KMS-11 (cell line): ENCODE measurements around the gene TSPAN9.

ENCODE experiments used
- H2AFZ ChIP-seq: fragments of 200-600 bp; sonication (generic); 2 replicates; pipeline ENCODE4 v1.6.1; 2016; ENCODE audit warnings: antibody characterized with exemption, mixed run types, low read depth
- H3K27ac ChIP-seq: fragments of 200-600 bp; sonication (generic); 2 replicates; pipeline ENCODE4 v1.6.1; 2016; ENCODE audit warnings: mild to moderate bottlenecking, mixed run types
- H3K27me3 ChIP-seq: fragments of 200-600 bp; sonication (generic); 2 replicates; pipeline ENCODE4 v1.6.1; 2017; ENCODE audit warnings: mild to moderate bottlenecking, low read depth, mixed run types, moderate library complexity; ENCODE audit not compliant: insufficient read depth
- H3K36me3 ChIP-seq: fragments of 200-600 bp; sonication (generic); 2 replicates; pipeline ENCODE4 v1.6.1; 2017; ENCODE audit warnings: mild to moderate bottlenecking, mixed run types; ENCODE audit not compliant: insufficient read depth
- H3K4me1 ChIP-seq: fragments of 200-600 bp; sonication (generic); 2 replicates; pipeline ENCODE4 v1.6.1; 2016; ENCODE audit warnings: mild to moderate bottlenecking, low read depth, mixed run types; ENCODE audit not compliant: poor library complexity, severe bottlenecking
- H3K4me2 ChIP-seq: fragments of 200-600 bp; sonication (generic); 2 replicates; pipeline ENCODE4 v1.7.0; 2016; ENCODE audit warnings: mild to moderate bottlenecking, mixed run types
- H3K4me3 ChIP-seq: fragments of 200-600 bp; sonication (generic); IDR thresholded peaks from 2 replicates; pipeline ENCODE4 v1.6.1; 2017; ENCODE audit warnings: low read depth, low read length, mixed read lengths; ENCODE audit not compliant: insufficient read depth
- H3K79me2 ChIP-seq: fragments of 200-600 bp; sonication (generic); 2 replicates; pipeline ENCODE4 v1.6.1; 2016; ENCODE audit warnings: low read depth, mixed run types; ENCODE audit not compliant: insufficient read depth
- H3K9ac ChIP-seq: fragments of 200-600 bp; sonication (generic); 2 replicates; pipeline ENCODE4 v1.6.1; 2016; ENCODE audit warnings: mild to moderate bottlenecking, mixed run types
- H4K20me1 ChIP-seq: fragments of 200-600 bp; sonication (generic); 2 replicates; pipeline ENCODE4 v1.6.1; 2016; ENCODE audit warnings: mild to moderate bottlenecking, mixed run types; ENCODE audit not compliant: insufficient read depth
- CTCF ChIP-seq: fragments of 200-600 bp; sonication (generic); conservative IDR thresholded peaks from 2 replicates; pipeline ENCODE4 v1.6.1; 2017; ENCODE audit warnings: low read depth, mild to moderate bottlenecking, antibody characterized with exemption, low read length, moderate library complexity, mixed read lengths

The TSPAN9 gene

GRCh38 chr12:3308063-3308462 is 230.9 kb downstream of the TSPAN9 start:
- no peak overlapping the region for H3K9ac ChIP-seq
- H4K20me1 ChIP-seq: no peaks in the 10 kb centered on the region
- no peak overlapping the region for H3K27ac ChIP-seq
- no peak overlapping the region for H3K4me3 ChIP-seq
- no peaks in the 10 kb centered on the region for H3K4me1 ChIP-seq
- TF ChIP-seq CTCF: no peak
- H3K27me3 ChIP-seq: peaks cover 46% of the 10 kb centered on the region; the same call in 1 of the 2 replicates
- no peaks in the 10 kb centered on the region for H3K36me3 ChIP-seq
- no peaks in the 10 kb centered on the region for H3K79me2 ChIP-seq
- H2AFZ ChIP-seq: no peak overlapping the region
- no peak overlapping the region for H3K4me2 ChIP-seq

- H3K4me2 ChIP-seq: no peak overlapping the region
- H3K4me3 ChIP-seq: no peak overlapping the region
- H3K36me3 ChIP-seq: no peaks in the 10 kb centered on the region
- no peaks in the 10 kb centered on the region for H3K79me2 ChIP-seq
- H3K27me3 ChIP-seq: peaks cover 46% of the 10 kb centered on the region; the same call in 1 of the 2 replicates
- H3K27ac ChIP-seq: no peak overlapping the region
- no peaks in the 10 kb centered on the region for H4K20me1 ChIP-seq
- H3K9ac ChIP-seq: no peak overlapping the region
- no peaks in the 10 kb centered on the region for H3K4me1 ChIP-seq
- no peak for TF ChIP-seq CTCF
- H2AFZ ChIP-seq: no peak overlapping the region
Observed at GRCh38 chr12:3308609-3309008, 231.4 kb downstream of the TSPAN9 start.

- no peak for TF ChIP-seq CTCF
- no peak overlapping the region for H3K4me3 ChIP-seq
- no peak overlapping the region for H3K9ac ChIP-seq
- H3K79me2 ChIP-seq: no peaks in the 10 kb centered on the region
- no peaks in the 10 kb centered on the region for H3K36me3 ChIP-seq
- no peaks in the 10 kb centered on the region for H3K4me1 ChIP-seq
- no peak overlapping the region for H3K4me2 ChIP-seq
- H3K27ac ChIP-seq: no peak overlapping the region
- H3K27me3 ChIP-seq: peaks cover 46% of the 10 kb centered on the region; the same call in 1 of the 2 replicates
- no peaks in the 10 kb centered on the region for H4K20me1 ChIP-seq
- H2AFZ ChIP-seq: no peak overlapping the region
Observed at GRCh38 chr12:3309805-3310204, 232.6 kb downstream of the TSPAN9 start.

GRCh38 chr12:3310271-3311026 is 233.3 kb downstream of the TSPAN9 start:
- H2AFZ ChIP-seq: no peak overlapping the region
- TF ChIP-seq CTCF: no peak
- no peak overlapping the region for H3K9ac ChIP-seq
- H3K4me3 ChIP-seq: no peak overlapping the region
- H3K4me2 ChIP-seq: no peak overlapping the region
- no peaks in the 10 kb centered on the region for H3K36me3 ChIP-seq
- H3K79me2 ChIP-seq: no peaks in the 10 kb centered on the region
- H3K27me3 ChIP-seq: peaks cover 46% of the 10 kb centered on the region; the same call in 1 of the 2 replicates
- H3K4me1 ChIP-seq: no peaks in the 10 kb centered on the region
- H4K20me1 ChIP-seq: no peaks in the 10 kb centered on the region
- H3K27ac ChIP-seq: no peak overlapping the region
